Measurements from ENCODE around the gene TBC1D19.
"Not testable (repeated sequence)": the region's sequence is repeated elsewhere in the genome, so short reads cannot be mapped to it uniquely, and the experiment has no call there.

TBC1D19 gene

DNA sequence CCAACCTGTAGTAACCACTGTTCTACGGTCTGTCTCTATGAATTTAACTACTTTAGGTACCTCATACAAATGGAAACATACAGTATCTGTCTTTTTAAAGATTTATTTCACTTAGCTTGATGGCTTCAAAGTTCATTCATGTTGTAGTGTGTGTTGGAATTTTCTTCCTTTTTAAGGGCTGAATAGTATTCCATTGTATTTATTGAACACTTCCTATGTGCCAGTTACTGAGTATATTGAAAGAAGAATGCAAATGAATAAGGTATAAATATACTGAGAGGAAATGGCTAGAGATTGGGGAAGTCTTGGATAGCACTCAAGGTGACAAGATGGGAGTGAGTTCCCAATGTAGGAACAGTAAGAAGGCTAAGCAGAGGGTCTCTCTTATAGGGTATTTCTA, 17.3 kb downstream of the TBC1D19 start:
- DNase-seq (ENCODE audit: low read depth), result no peak

DNA sequence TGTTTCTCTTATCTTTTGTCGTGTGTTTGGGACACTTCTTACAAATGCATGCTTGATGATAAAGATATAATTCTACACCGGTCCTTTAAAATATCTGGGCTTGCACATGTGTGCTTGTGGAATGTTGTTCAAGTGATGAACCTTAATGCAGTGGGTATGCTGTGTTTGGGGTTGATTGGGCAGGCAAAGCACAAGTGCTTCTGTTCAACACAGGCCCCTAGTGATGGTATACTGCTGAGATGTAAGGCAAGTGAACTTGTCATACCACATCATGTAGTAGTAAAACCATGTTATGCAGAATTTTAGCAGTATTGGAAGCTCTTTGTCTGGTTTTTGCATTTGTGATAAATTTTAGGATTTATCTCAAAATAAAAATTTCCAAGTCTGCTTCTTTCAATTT, 23.9 kb downstream of the TBC1D19 start:
- DNase-seq (ENCODE audit: low read depth), result no peak

DNA sequence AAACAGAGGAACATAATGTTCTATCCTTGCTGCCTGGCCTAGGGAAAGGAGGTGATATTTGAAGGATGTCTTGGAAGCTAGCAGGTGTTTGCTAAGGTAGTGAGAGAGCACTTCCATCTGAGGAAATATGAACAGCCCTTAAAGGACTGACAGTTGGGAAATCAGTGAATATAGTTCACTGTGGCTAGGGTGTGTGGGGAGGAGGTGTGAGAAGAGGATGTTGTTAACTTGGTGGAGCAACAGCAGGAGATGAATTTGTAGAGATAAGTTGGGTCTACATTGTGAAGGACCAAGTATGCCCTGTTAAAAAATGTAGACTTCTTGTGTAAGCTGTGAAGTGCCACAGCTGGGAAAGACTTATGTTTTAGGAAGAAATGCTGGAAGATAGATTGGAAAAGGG, 25.5 kb downstream of the TBC1D19 start:
- DNase-seq (ENCODE audit: low read depth), result no peak

DNA sequence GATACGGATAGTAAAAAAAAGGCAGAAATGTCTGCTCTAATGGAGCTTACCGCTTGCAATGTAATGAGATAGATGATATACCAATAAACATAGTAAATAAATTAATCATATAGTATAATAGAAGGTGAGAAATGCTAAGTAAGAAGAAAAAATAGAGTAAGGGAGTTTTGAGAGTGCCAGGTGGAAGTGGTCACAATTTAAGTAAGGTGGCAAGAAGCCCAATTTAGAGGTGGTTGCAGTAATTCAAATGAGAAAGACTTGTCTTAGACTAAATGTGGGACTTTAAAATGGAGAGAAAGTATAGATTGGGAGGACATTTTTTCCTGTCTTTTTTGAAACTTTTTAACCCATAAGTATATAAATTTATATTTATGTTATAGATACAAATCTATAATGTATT, 26.0 kb downstream of the TBC1D19 start:
- DNase-seq (ENCODE audit: low read depth), result no peak

DNA sequence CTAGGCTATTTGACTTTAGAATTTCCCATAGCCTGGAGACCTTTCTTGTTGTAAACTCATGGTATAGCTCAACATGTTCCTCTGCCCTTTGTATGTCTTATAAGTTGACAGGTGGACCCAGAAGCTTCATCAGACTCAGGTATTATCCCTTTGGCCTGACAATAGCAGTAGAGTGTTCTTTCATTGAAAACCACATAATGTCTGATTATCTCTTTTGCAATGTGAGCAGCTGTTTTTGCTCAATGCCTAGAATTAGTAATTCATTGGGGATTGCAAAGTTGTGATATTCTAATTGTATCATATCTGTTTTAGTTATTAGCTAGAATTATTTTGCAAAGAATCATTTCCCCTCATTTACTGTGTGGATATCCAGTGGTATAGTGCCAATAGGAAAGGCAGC, 27.5 kb downstream of the TBC1D19 start:
- DNase-seq (ENCODE audit: low read depth), result no peak

DNA sequence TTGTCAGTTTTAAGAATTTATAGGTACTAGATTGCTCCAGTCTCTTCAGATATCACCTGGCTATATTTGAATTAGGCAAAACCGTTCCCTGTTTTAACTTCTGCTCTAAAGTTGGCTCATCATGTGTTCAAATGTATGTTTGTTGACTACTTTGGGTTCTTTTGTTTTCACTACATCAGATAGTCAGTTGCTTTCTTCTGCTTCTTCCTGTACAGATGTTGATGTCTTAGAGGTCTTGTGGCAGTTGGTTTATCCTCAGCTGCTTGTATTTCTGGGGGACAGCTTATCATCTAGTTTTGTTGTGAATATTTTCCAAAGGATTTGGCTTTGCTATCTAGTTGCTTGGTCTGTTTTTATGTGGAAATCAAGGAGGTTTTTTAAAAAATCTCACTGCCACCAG, 28.0 kb downstream of the TBC1D19 start:
- no peak for DNase-seq (ENCODE audit: low read depth)

DNA sequence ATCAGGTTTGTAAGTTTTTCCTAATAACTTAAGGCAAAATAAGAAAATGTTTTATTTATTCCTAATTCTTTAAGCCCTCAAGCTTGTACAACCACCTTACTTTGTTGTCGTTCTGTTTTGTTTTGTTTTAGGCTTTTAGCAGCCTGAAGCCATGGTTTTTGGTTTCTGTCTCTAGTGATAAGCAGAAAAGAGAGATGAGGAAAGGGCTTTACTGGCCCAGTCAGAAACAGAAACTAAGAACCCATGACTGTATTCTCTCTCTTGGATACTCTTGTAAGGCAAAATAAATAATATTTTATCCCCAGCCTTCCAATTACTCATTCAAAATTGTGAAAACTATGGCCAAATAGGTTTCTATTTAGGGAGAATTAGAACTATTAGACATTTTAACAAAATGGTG, 29.4 kb downstream of the TBC1D19 start:
- no peak for DNase-seq (ENCODE audit: low read depth)

DNA sequence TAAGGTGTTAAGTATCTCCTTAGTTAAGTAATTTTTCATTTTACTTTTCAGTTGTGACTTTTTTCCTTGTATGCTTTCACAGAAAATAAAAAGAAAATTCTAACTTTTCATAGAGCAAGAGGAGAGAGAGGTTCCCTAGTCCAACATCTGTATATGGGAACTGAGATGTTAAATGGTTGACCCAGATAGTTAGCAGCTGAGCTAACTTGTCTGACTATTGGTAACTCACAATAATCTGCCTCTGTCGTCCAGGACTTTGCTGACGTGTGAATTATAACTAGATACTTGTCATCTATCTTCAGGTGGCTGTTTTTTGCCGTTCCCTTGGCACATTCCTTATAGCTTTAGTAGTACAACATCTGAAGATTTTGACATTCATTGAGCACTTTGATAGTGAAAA, 29.9 kb downstream of the TBC1D19 start:
- no peak for DNase-seq (ENCODE audit: low read depth)

DNA sequence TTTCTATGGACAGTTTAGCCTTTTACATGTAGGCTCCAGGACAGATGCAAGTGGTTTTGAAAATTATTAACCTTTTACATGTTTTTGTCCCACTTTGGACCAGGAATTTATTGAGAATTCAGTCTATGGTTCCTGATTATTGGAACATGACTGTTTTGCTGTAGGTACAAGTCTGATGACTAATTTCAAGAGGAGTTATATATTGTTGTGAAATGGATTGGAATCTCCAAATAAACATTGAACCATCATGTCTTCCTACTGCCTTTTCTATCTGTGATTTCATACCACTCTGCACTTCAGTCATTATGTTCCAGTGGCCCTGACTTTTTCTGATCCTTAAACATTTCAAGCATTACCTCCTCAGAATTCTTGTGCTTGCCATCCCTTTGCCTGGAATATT, 35.9 kb downstream of the TBC1D19 start:
- peak; percentile 55 for DNase-seq (ENCODE audit: low read depth)

DNA sequence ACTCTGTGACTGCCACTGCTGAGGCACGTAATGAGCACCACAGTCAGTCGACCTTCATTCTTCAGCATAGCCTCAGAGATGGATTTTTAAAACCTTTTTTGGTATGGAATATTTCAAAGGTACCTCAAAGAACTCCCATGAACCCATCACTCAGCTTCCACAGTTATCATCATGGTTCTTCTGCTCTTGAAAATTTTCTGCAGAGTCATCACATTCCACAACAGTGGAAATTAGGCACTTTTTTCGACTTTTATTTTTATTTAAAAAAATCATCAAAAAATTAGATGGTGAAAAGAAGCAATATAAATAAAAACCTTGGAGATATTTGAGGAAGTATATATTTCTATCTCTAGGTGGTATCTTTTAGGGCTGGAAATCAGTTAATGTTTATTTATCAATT, 37.5 kb downstream of the TBC1D19 start:
- no peak for DNase-seq (ENCODE audit: low read depth)

DNA sequence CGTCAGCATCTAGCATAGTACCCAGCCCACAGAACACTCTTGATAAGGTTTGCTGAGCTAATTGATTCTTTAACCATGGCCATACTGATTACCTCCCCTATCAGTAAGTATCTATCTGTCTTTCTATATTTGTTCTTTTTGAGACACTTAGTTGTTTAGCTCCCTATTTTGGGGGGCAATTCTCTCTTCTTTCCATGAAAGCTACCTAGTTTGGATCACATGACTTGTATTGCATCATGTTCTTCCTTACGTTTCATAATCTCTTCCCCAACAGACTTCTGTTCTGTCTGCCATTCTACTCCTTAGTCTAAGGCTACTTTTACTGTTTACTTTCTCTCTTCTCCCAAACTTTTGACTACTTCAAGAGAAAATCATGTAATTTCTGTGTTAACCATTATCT, 39.0 kb downstream of the TBC1D19 start:
- DNase-seq (ENCODE audit: low read depth), result no peak

DNA sequence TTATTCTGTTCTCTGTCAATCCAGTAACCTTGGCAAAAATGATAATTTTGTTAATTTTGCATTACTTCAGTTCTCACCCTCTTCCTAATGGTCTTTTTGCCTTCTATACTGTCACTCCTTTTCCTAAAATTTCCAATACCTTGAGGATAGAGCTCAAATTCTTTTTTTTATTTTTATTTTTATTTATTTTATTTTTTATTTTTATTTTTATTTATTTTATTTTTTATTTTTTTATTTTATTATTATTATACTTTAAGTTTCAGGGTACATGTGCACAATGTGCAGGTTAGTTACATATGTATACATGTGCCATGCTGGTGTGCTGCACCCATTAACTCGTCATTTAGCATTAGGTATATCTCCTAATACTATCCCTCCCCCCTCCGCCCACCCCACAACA, 42.8 kb downstream of the TBC1D19 start:
- DNase-seq (ENCODE audit: low read depth), result not testable (repeated sequence)

DNA sequence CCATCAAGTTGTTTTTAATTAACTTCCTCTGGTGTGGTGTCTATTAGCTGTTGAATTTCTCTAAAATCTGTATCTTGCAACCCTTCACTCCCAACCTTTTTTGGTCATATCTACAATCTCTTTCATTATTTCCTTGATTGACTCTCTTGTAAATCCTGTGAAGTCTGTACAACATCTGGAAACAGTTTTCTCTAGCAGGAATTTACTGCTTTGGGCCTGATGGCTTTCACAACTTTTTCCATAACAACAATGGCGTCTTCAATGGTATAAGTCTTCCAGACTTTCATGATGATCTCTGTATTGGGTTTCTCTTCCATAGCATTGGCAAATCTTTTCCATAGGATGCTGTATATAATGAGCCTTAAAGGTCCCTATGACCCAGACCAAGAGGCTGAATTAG, 49.0 kb downstream of the TBC1D19 start:
- DNase-seq (ENCODE audit: low read depth), result no peak

DNA sequence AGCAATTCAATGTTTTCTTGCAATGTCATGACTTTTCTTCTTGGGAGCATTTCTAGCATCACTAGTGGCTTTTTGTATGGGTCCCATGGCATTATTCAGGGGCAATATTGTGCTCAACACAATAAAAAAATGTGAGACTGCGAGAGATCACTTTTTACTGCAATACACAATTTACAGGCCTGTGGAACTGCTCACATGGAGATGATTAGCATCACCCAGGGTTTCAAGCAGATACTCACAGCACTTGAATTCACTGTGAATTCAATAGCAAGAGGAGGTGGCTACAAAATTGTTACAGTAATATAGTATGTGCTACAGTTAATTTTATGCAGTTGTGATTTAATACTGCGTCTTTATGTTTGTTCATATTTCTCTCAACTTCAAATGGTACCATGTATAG, 50.4 kb downstream of the TBC1D19 start:
- no peak for DNase-seq (ENCODE audit: low read depth)

DNA sequence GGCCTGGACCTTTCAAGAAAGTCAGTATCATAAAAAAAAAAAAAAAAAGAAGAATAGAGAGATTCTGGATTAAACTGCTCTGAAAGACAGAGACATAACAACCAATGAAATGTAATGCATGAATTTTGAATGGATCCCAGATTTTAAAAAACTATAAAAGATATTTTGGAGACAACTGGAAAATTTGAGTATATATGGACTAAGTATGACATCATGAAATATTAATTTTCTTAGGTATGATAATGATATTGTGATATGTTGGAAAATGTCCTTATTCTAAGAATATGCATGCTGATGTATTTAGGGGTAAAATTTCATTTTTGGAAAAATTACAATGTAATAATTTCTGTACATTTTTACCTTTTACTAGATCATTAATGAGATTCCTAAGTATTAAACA, 52.6 kb downstream of the TBC1D19 start:
- DNase-seq (ENCODE audit: low read depth), result no peak

DNA sequence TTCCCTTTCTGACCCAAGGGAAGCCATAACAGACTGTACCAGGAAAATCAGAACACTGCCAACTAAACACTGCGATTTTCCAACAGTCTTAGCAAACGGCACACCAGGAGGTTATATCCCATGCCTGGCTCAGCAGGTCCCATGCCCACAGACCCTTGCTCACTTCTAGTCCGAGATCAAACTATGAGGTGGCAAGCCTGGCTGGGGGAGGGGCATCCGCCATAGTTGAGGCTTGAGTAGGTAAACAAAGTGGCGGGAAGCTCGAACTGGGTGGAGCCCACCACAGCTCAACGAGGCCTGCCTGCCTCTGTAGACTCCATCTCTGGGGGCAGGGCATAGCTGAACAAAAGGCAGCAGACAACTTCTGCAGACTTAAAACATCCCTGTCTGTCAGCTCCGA, 56.8 kb downstream of the TBC1D19 start:
- DNase-seq (ENCODE audit: low read depth), result not testable (repeated sequence)

DNA sequence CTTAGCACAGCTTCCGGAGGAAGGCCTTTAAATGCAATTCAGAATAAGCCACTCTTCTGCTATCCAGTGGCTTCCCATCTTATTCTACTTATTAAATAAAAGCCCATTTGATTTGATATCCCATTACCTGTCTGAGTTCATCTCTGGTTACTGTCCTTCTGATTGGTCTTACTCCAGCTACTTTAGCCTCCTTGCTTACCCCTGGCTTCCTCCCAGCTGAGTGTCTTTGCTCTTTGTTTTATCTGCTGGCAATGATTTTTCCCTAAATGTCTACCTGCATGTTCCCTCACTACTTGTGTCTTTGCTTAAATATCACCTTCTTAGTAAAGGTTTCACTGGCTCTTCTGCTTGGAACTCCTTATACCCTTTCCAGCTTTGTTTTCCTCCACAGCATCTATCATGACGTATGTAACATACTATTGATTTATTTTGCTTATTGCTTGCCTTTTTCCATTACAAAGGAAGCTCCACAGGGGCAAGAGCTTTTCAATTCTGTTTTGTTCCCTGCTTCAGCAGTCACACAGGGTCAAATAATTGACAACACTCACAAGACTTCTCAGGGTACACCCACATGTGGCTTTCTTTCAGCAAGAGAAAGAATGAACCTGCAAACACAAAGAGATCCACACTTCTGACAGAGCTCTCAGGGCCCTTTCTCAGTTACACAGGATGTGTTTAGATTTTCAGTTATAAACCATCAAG, 63.8 kb downstream of the TBC1D19 start:
- no peak for DNase-seq (ENCODE audit: low read depth)

DNA sequence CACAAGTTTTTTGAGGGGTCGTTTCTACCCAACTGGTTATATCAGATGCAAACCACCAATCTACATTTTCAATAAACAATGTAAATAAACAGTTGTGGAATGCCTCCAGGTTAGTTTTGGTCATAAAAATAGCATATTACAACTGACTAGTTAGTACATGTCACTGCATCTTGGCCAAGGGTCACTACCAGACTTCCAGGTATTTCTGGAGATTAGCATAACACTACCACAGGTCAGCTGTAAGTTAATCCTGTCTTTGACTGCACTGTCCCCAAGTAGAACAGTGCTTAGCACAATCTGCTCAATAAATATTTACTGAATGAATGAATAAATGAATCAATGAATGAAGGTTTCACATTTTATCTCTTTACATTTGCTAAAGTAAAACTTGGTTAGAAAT, 64.4 kb downstream of the TBC1D19 start:
- no peak for DNase-seq (ENCODE audit: low read depth)

DNA sequence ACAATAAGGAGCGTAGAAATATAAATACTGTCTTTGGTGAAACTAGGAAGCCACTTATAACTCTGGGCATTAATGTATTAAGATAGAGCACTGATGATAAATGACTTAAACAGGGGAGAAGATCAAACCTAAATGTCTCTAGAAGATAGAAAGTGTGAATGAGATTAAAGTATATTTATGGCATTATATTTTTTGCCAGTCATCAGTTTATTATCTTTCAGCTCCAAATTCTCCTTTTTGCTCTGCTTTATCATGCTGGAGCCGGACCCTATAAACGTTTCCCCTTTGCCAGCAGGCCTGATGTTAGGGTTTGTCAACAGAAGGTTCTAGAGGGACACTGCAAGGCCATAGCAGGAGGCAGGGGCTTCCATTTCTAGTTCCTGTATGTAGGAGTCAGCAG, 76.4 kb downstream of the TBC1D19 start:
- no peak for DNase-seq (ENCODE audit: low read depth)

DNA sequence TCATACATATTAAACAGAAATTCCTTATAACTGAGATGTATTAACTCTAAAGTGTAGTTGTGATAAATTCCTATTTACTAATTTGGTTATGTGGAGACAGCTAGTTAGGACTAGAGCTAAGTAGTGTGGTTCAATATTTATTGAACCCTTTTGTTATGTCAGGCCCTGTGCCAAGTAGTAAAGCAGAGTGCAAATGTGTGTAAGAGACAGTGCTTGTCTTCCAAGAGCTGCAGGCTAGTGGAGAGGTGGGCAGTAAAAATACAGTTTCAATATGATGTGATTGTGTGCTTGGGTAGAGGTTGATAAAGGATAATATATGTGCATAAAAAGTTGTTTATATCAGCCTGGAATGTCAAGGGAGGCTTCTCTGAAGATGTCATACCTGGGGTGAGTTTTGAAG, 80.0 kb downstream of the TBC1D19 start:
- no peak for DNase-seq (ENCODE audit: low read depth)

DNA sequence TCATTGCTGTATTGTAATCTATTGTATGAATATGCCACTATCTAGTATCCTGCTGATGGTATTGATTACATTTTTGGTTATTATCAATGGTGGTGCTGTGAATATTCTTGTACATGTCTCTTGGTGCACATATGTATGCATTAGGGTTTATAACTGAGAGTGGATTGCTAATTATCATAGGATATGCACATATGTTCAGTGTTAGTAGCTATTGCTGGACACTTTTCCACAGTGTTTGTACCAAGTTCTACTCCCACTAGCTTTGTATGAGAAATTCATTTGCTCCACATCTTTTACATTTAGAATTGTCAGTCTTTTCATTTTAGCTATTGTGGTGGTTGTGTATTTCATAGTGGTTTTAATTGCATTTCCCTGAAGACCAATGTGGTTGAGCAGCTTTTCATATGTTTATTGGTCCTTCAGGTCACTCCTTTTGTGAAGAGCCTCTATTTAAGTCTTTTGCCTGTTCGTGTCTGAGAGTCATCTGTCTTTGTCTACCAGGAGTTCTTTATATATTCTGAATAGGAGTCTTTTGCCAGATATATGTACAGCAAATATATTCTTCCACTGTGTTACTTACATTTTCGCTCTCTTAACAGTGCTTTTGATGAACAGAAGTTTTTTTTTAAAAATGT, 87.1 kb downstream of the TBC1D19 start:
- no peak for DNase-seq (ENCODE audit: low read depth)

DNA sequence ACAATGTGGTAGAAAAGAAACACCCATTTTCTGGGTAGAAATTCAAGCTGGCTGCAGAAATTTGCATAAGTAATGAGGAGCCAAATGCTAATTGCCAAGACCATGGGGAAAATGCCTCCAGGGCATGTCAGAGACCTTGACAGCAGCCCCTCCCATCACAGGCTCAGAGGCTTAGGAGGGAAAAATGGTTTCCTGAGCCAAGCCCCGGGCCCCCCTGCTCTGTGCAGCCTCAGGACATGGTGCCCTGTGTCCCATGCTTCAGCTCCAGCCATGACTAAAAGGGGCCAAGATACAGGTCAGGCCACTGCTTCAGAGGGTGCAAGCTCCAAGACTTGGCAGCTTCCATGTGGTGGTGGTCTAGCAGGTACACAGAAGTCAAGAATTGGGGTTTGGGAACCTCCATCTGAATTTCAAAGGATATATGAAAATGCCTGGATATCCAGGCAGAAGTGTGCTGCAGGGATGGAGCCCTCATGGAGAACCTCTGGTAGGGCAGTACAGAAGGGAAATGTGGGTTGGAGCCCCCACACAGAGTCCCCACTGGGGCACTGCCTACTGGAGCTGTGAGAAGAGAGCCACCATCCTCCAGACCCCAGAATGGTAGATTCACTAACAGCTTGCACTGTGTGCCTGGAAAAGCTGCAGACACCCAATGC, 95.3 kb downstream of the TBC1D19 start:
- not testable (repeated sequence) for DNase-seq (ENCODE audit: low read depth)

DNA sequence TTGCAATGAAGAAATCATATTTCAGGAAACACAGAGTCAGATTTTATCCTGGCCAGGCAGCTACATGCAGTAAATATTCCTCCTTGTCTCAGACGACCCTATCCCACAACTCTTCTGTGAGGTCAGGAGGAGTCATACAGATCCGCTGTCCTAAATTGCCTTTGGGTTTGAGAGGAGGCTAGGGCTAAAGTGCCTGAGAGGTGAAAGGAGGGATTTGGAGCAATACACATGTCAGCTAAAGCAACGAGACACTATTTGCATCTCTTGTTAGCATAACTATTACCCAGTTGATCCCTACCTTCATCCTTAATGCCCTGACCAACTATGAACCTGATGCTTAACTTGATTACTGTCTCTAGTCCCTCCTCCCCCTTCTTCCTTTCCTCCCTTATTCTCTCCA, 98.6 kb downstream of the TBC1D19 start:
- DNase-seq (ENCODE audit: low read depth), result no peak

DNA sequence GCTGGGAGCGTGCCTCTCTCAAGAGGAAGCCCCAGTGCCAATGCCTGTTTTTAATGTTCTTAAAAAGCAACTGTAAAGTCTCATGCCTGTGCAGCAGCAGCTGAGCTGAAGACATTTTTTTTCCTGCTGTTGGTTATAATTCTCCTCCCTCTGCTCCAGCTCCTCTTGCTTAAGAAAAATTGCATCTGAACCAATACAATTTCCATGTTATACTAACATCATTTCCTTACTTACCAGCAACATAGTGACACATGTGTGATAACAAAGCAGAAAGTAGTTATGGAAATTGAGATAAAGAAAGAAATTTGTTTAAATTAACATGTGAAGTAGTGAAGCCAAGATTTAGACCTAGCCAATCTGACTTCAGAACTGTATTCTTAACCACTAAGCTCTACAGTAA, 101.4 kb downstream of the TBC1D19 start:
- DNase-seq (ENCODE audit: low read depth), result no peak

Data from ELR (cell line).